ENCODE results near the gene PDE3B.

The PDE3B gene

DNA sequence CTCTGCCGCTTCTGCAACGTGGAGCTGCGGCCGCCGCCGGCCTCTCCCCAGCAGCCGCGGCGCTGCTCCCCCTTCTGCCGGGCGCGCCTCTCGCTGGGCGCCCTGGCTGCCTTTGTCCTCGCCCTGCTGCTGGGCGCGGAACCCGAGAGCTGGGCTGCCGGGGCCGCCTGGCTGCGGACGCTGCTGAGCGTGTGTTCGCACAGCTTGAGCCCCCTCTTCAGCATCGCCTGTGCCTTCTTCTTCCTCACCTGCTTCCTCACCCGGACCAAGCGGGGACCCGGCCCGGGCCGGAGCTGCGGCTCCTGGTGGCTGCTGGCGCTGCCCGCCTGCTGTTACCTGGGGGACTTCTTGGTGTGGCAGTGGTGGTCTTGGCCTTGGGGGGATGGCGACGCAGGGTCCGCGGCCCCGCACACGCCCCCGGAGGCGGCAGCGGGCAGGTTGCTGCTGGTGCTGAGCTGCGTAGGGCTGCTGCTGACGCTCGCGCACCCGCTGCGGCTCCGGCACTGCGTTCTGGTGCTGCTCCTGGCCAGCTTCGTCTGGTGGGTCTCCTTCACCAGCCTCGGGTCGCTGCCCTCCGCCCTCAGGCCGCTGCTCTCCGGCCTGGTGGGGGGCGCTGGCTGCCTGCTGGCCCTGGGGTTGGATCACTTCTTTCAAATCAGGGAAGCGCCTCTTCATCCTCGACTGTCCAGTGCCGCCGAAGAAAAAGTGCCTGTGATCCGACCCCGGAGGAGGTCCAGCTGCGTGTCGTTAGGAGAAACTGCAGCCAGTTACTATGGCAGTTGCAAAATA lies 816 bp downstream of the PDE3B start:
- CTCF ChIA-PET: no interaction called here
- TF ChIP-seq, protein P1, sequence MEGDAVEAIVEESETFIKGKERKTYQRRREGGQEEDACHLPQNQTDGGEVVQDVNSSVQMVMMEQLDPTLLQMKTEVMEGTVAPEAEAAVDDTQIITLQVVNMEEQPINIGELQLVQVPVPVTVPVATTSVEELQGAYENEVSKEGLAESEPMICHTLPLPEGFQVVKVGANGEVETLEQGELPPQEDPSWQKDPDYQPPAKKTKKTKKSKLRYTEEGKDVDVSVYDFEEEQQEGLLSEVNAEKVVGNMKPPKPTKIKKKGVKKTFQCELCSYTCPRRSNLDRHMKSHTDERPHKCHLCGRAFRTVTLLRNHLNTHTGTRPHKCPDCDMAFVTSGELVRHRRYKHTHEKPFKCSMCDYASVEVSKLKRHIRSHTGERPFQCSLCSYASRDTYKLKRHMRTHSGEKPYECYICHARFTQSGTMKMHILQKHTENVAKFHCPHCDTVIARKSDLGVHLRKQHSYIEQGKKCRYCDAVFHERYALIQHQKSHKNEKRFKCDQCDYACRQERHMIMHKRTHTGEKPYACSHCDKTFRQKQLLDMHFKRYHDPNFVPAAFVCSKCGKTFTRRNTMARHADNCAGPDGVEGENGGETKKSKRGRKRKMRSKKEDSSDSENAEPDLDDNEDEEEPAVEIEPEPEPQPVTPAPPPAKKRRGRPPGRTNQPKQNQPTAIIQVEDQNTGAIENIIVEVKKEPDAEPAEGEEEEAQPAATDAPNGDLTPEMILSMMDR (IDR thresholded peaks at IDR 0.05; ENCODE audit: insufficient read depth, low read length, missing control alignments): no peak
- peak overlapping the region; percentile 59 for H3K4me3 ChIP-seq (ENCODE audit: low read depth, low read length)
- POLR2A ChIA-PET: interaction anchor here (0.7 kb wide), 1 partner anchor 128 kb away, joined by 3 read pairs; no protein-coding TSS in a partner anchor
- DNase-seq (ENCODE audit: low read depth, low spot score): no peak

DNA sequence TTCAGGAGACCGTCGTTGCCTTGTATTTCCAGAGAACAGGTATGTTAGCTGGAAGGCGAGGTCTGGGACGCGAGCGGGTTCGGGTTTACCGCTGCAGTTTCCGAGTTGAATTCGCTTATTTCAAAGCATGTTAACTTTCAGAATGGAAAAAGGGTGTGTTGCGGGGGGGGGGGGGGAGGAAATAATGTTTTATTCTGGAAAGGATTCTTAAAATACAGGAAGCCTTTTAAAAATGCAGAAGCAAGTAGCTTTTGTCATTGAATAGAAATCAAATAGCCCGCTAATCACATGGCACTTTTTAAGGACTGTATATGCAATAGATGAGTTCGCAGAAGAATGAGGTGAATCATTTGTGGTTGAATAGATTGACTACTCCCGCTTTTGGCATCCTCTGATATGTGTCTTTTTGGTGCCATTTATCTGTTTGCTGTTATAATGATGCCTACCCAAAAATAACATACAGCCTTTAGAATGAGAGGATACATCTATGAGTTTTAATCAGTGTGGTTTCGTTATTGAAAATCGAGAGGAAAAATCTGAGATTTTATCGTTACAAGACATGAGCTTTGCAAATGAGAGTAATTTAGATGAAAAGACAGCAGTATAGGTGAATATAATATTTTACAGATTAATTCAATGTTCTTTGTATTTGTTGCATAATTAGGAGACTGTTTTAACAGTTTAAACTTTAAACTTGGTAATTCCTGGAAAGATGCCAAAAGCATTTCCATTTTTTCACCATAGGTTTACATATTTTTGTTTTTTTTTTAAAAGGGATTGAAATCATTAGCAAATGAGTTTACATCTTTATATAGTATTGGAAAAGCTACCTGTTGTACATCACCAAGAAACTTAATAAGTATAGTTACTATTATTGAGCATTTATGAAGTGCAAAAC lies 1.7 kb downstream of the PDE3B start:
- TF ChIP-seq, protein P1 (IDR thresholded peaks at IDR 0.05; ENCODE audit: insufficient read depth, low read length, missing control alignments): no peak
- H3K4me3 ChIP-seq (ENCODE audit: low read depth, low read length): peak overlapping the region; percentile 59
- CTCF ChIA-PET: interaction anchor here (0.6 to 0.9 kb wide), 2 partner anchors 57 to 263 kb away, joined by 3 read pairs; no protein-coding TSS in a partner anchor
- no peak for DNase-seq (ENCODE audit: low read depth, low spot score)
- POLR2A ChIA-PET: interaction anchor here (0.7 kb wide), 1 partner anchor 129 kb away, joined by 3 read pairs; no protein-coding TSS in a partner anchor

DNA sequence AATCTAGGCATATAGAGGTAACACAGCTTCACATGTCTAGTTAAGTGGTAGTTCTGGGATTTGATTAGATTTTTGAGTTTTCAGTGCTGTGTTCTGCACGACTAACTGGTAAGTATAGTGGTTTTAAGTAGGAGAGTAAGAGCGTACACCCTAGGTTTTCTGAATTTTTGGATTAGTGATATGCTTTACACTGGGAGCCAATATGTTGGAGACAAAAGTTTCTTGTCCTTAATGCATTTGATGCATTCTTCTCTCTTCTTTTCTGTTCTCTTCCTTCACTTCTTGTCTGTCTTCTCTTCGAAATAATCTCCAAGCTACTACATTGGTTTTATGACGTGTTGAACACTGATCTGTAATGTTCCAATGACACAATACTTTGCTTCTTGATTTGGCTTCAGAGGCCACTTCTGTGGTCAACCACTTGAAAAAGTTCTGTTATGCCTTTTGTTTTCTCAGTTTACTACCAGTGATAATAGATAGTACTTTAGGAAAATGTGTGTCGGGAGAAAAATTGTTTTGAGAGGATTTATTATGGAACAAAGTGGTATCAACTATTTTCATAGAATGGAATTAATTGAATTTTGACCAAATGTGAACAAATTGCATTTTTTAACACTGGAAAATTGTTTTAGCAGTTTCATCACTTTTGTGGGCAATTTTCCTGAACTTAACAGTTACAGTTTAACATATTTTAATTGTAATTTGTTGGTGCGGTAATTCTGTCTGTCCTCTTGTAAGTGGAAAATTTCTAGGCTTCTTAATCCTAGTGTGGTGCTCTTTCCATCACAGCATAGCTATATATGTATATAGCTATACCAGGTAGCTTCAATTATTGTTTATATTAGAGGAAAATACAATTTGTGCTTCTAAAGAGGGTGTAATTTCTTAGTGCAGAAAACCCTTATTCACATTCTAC lies 2.6 kb downstream of the PDE3B start:
- CTCF ChIA-PET: interaction anchor here (0.9 kb wide), 1 partner anchor 262 kb away, joined by 3 read pairs; no protein-coding TSS in a partner anchor
- DNase-seq (ENCODE audit: low read depth, low spot score): no peak

DNA sequence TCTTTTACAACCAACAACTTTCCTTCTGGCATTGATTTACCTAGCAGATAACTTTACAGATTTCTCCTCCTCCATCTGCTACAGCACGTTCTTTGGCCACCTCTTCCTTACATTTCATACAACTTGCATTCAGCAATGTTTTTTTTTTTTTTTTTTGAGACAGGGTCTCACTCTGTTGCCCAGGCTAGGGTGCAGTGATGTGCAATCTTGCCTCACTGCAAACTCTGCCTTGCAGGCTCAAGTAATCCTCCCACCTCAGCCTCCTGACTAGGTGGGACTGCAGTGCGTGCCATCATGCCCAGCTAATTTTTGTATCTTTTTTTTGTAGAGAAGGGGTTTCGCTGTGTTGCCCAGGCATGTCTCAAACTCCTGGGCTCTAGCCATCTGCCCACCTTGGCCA lies 6.5 kb downstream of the PDE3B start:
- ChIA-PET CTCF (no interaction called here), POLR2A (no interaction called here)
- no peak for DNase-seq (ENCODE audit: low read depth, low spot score)

More for the DNA sequence above, 2.6 kb downstream of the PDE3B start:
- no peak overlapping the region for H3K4me3 ChIP-seq (ENCODE audit: low read depth, low read length)
- POLR2A ChIA-PET: no interaction called here
- TF ChIP-seq, protein P1 (IDR thresholded peaks at IDR 0.05; ENCODE audit: insufficient read depth, low read length, missing control alignments): no peak

DNA sequence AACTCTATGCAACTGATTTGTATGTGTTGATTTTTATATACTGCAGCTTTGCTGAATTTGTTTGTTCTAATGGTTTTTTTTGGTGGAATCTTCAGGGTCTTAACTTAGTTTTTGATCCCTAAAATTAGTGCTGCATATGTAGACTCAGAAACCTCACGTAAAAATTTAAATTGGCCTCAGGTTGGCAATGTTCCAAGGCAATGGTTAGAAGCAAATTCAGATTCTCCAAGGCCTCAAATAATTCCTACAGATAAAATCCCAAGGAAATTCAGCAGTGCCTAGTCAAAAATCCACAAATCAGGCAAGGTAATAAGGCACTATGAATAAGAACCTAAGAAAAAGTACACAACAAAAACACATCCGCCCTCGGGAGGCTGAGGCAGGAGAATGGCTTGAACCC lies 9.5 kb downstream of the PDE3B start:
- CTCF ChIA-PET: no interaction called here
- POLR2A ChIA-PET: no interaction called here

More for the DNA sequence above, 6.5 kb downstream of the PDE3B start:
- no peak overlapping the region for H3K4me3 ChIP-seq (ENCODE audit: low read depth, low read length)
- TF ChIP-seq, protein P1 (IDR thresholded peaks at IDR 0.05; ENCODE audit: insufficient read depth, low read length, missing control alignments): no peak

More for the DNA sequence above, 9.5 kb downstream of the PDE3B start:
- TF ChIP-seq, protein P1 (IDR thresholded peaks at IDR 0.05; ENCODE audit: insufficient read depth, low read length, missing control alignments): no peak
- H3K4me3 ChIP-seq (ENCODE audit: low read depth, low read length): no peak overlapping the region
- no peak for DNase-seq (ENCODE audit: low read depth, low spot score)

Data from AG04449 (cell line).